ENCODE results near the gene ELMO1.

Gene ELMO1

GRCh38 chr7:37198041-37198905 is 250.4 kb downstream of the ELMO1 start:
- DNase-seq (ENCODE audit: low read depth, low spot score) = no peak
- WGBS (ENCODE audit: insufficient coverage, insufficient read length) = no CpG with 5 or more reads among the region's 10 CpGs
- Histone ChIP-seq H3K9me3 (ENCODE audit: control insufficient read depth, insufficient read depth, low read length) (no peaks in the 10 kb centered on the region), H3K4me1 (ENCODE audit: control insufficient read depth, insufficient read depth, low read length) (no peaks in the 10 kb centered on the region; the same call in 1 of the 2 replicates), H3K27me3 (ENCODE audit: control insufficient read depth, insufficient read depth, low read length) (no peaks in the 10 kb centered on the region), H3K36me3 (ENCODE audit: control insufficient read depth, insufficient read depth, low read length) (no peaks in the 10 kb centered on the region), H3K27ac (ENCODE audit: low read length) (no peak overlapping the region), H3K4me3 (ENCODE audit: low read length) (no peak overlapping the region)

- Histone ChIP-seq H3K27me3 (ENCODE audit: control insufficient read depth, insufficient read depth, low read length) (no peaks in the 10 kb centered on the region), H3K9me3 (ENCODE audit: control insufficient read depth, insufficient read depth, low read length) (no peaks in the 10 kb centered on the region), H3K27ac (ENCODE audit: low read length) (no peak overlapping the region), H3K36me3 (ENCODE audit: control insufficient read depth, insufficient read depth, low read length) (no peaks in the 10 kb centered on the region), H3K4me3 (ENCODE audit: low read length) (no peak overlapping the region), H3K4me1 (ENCODE audit: control insufficient read depth, insufficient read depth, low read length) (no peaks in the 10 kb centered on the region; the same call in 1 of the 2 replicates)
- DNase-seq (ENCODE audit: low read depth, low spot score) = no peak
- no CpG with 5 or more reads among the region's 10 CpGs for WGBS (ENCODE audit: insufficient coverage, insufficient read length)
These were observed 251.6 kb downstream of the ELMO1 start for GRCh38 chr7:37197108-37197507.

GRCh38 chr7:37196676-37197075 is 252.0 kb downstream of the ELMO1 start:
- Histone ChIP-seq H3K27ac (ENCODE audit: low read length) (no peak overlapping the region), H3K4me3 (ENCODE audit: low read length) (no peak overlapping the region), H3K9me3 (ENCODE audit: control insufficient read depth, insufficient read depth, low read length) (no peaks in the 10 kb centered on the region), H3K27me3 (ENCODE audit: control insufficient read depth, insufficient read depth, low read length) (no peaks in the 10 kb centered on the region), H3K36me3 (ENCODE audit: control insufficient read depth, insufficient read depth, low read length) (no peaks in the 10 kb centered on the region), H3K4me1 (ENCODE audit: control insufficient read depth, insufficient read depth, low read length) (no peaks in the 10 kb centered on the region; the same call in 1 of the 2 replicates)
- no peak for DNase-seq (ENCODE audit: low read depth, low spot score)
- no CpG with 5 or more reads among the region's 2 CpGs for WGBS (ENCODE audit: insufficient coverage, insufficient read length)

- DNase-seq (ENCODE audit: low read depth, low spot score) = no peak
- Histone ChIP-seq H3K9me3 (ENCODE audit: control insufficient read depth, insufficient read depth, low read length) (no peaks in the 10 kb centered on the region), H3K27ac (ENCODE audit: low read length) (no peak overlapping the region), H3K4me1 (ENCODE audit: control insufficient read depth, insufficient read depth, low read length) (no peaks in the 10 kb centered on the region), H3K4me3 (ENCODE audit: low read length) (no peak overlapping the region), H3K36me3 (ENCODE audit: control insufficient read depth, insufficient read depth, low read length) (no peaks in the 10 kb centered on the region), H3K27me3 (ENCODE audit: control insufficient read depth, insufficient read depth, low read length) (no peaks in the 10 kb centered on the region)
- WGBS (ENCODE audit: insufficient coverage, insufficient read length) = no CpG with 5 or more reads among the region's 7 CpGs
These were observed 253.3 kb downstream of the ELMO1 start for GRCh38 chr7:37195388-37195787.

GRCh38 chr7:37194943-37195342 is 253.7 kb downstream of the ELMO1 start:
- H3K27me3 ChIP-seq (ENCODE audit: control insufficient read depth, insufficient read depth, low read length) = no peaks in the 10 kb centered on the region
- H3K4me3 ChIP-seq (ENCODE audit: low read length) = no peak overlapping the region
- no peak for DNase-seq (ENCODE audit: low read depth, low spot score)
- no peaks in the 10 kb centered on the region for H3K9me3 ChIP-seq (ENCODE audit: control insufficient read depth, insufficient read depth, low read length)
- no peaks in the 10 kb centered on the region for H3K36me3 ChIP-seq (ENCODE audit: control insufficient read depth, insufficient read depth, low read length)
- no peak overlapping the region for H3K27ac ChIP-seq (ENCODE audit: low read length)
- no peaks in the 10 kb centered on the region for H3K4me1 ChIP-seq (ENCODE audit: control insufficient read depth, insufficient read depth, low read length)
- WGBS (ENCODE audit: insufficient coverage, insufficient read length) = no CpG with 5 or more reads among the region's 4 CpGs

- H3K4me1 ChIP-seq (ENCODE audit: control insufficient read depth, insufficient read depth, low read length) = no peaks in the 10 kb centered on the region
- no peaks in the 10 kb centered on the region for H3K36me3 ChIP-seq (ENCODE audit: control insufficient read depth, insufficient read depth, low read length)
- no peak for DNase-seq (ENCODE audit: low read depth, low spot score)
- H3K27ac ChIP-seq (ENCODE audit: low read length) = no peak overlapping the region
- H3K27me3 ChIP-seq (ENCODE audit: control insufficient read depth, insufficient read depth, low read length) = no peaks in the 10 kb centered on the region
- no CpG with 5 or more reads among the region's 2 CpGs for WGBS (ENCODE audit: insufficient coverage, insufficient read length)
- H3K9me3 ChIP-seq (ENCODE audit: control insufficient read depth, insufficient read depth, low read length) = no peaks in the 10 kb centered on the region
- H3K4me3 ChIP-seq (ENCODE audit: low read length) = no peak overlapping the region
These were observed 254.9 kb downstream of the ELMO1 start for GRCh38 chr7:37193775-37194135.

GRCh38 chr7:37193087-37193774 is 255.4 kb downstream of the ELMO1 start:
- H3K27me3 ChIP-seq (ENCODE audit: control insufficient read depth, insufficient read depth, low read length) = no peaks in the 10 kb centered on the region
- no peak overlapping the region for H3K27ac ChIP-seq (ENCODE audit: low read length)
- no peak for DNase-seq (ENCODE audit: low read depth, low spot score)
- WGBS (ENCODE audit: insufficient coverage, insufficient read length) = no CpG with 5 or more reads among the region's 16 CpGs
- H3K9me3 ChIP-seq (ENCODE audit: control insufficient read depth, insufficient read depth, low read length) = no peaks in the 10 kb centered on the region
- H3K4me1 ChIP-seq (ENCODE audit: control insufficient read depth, insufficient read depth, low read length) = no peaks in the 10 kb centered on the region
- H3K36me3 ChIP-seq (ENCODE audit: control insufficient read depth, insufficient read depth, low read length) = no peaks in the 10 kb centered on the region
- H3K4me3 ChIP-seq (ENCODE audit: low read length) = no peak overlapping the region

GRCh38 chr7:37191797-37192196 is 256.9 kb downstream of the ELMO1 start:
- H3K27me3 ChIP-seq (ENCODE audit: control insufficient read depth, insufficient read depth, low read length) = no peaks in the 10 kb centered on the region
- no CpG with 5 or more reads among the region's 6 CpGs for WGBS (ENCODE audit: insufficient coverage, insufficient read length)
- no peak overlapping the region for H3K4me3 ChIP-seq (ENCODE audit: low read length)
- H3K36me3 ChIP-seq (ENCODE audit: control insufficient read depth, insufficient read depth, low read length) = no peaks in the 10 kb centered on the region
- H3K9me3 ChIP-seq (ENCODE audit: control insufficient read depth, insufficient read depth, low read length) = no peaks in the 10 kb centered on the region
- DNase-seq (ENCODE audit: low read depth, low spot score) = no peak
- no peaks in the 10 kb centered on the region for H3K4me1 ChIP-seq (ENCODE audit: control insufficient read depth, insufficient read depth, low read length)
- no peak overlapping the region for H3K27ac ChIP-seq (ENCODE audit: low read length)

- no peak overlapping the region for H3K27ac ChIP-seq (ENCODE audit: low read length)
- no peak overlapping the region for H3K4me3 ChIP-seq (ENCODE audit: low read length)
- WGBS (ENCODE audit: insufficient coverage, insufficient read length) = no CpG with 5 or more reads among the region's 2 CpGs
- no peaks in the 10 kb centered on the region for H3K27me3 ChIP-seq (ENCODE audit: control insufficient read depth, insufficient read depth, low read length)
- DNase-seq (ENCODE audit: low read depth, low spot score) = no peak
- H3K36me3 ChIP-seq (ENCODE audit: control insufficient read depth, insufficient read depth, low read length) = no peaks in the 10 kb centered on the region
- H3K4me1 ChIP-seq (ENCODE audit: control insufficient read depth, insufficient read depth, low read length) = peaks cover 2% of the 10 kb centered on the region; the same call in 1 of the 2 replicates
- H3K9me3 ChIP-seq (ENCODE audit: control insufficient read depth, insufficient read depth, low read length) = no peaks in the 10 kb centered on the region
These were observed 261.5 kb downstream of the ELMO1 start for GRCh38 chr7:37187179-37187578.

- Histone ChIP-seq H3K9me3 (ENCODE audit: control insufficient read depth, insufficient read depth, low read length) (no peaks in the 10 kb centered on the region), H3K36me3 (ENCODE audit: control insufficient read depth, insufficient read depth, low read length) (no peaks in the 10 kb centered on the region), H3K27ac (ENCODE audit: low read length) (no peak overlapping the region), H3K27me3 (ENCODE audit: control insufficient read depth, insufficient read depth, low read length) (no peaks in the 10 kb centered on the region), H3K4me1 (ENCODE audit: control insufficient read depth, insufficient read depth, low read length) (peaks cover 2% of the 10 kb centered on the region; the same call in 1 of the 2 replicates), H3K4me3 (ENCODE audit: low read length) (no peak overlapping the region)
- WGBS (ENCODE audit: insufficient coverage, insufficient read length) = no CpG with 5 or more reads among the region's 1 CpG
- no peak for DNase-seq (ENCODE audit: low read depth, low spot score)
These were observed 261.9 kb downstream of the ELMO1 start for GRCh38 chr7:37186753-37187152.

Measured in iPS DF 6.9 (cell line).